ENCODE results near the gene SRGAP2C.
"Not testable (repeated sequence)": the region's sequence is repeated elsewhere in the genome, so short reads cannot be mapped to it uniquely, and the experiment has no call there.

The SRGAP2C gene

DNA sequence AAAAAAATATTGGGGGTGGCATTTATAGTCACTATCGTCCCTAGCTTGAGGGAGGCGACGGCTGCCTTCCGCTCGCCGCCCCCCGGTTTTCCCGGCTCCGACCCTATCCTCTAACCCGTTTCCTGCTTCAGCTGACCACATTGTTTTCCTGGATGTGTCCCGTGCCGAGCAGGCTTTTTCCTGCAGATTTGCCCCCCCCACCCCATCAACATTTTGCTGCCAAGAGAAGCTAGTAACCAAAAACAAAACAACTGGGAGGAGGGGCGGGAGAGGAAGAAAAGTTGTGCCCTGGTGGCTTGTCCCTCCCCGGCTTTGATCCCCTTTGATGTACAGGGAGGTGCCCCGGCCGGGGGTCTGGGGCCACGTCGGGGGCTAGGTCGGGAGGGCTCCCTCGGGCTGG, 1.4 kb downstream of the SRGAP2C start:
- DNase-seq (ENCODE audit: low spot score): not testable (repeated sequence)

DNA sequence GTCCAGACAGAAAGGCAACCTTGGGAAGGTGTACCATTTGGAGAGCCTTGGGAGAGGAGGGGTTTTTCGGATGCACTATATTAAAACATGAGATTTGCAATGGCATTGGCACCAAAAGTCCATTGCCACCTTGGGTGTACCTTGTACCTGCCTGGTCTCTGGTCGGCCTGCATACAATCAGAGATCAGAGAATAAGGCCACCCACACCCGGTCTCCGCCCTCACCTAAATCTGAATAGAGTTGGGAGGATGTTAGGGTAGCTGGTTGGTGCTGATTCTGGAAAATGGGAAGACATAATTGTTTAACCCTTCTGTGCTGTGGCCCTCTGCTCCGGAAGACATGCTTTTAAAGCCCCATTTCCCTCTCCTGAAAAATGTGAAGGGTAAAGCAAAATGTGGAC, 3.1 kb downstream of the SRGAP2C start:
- DNase-seq (ENCODE audit: low spot score): not testable (repeated sequence)

DNA sequence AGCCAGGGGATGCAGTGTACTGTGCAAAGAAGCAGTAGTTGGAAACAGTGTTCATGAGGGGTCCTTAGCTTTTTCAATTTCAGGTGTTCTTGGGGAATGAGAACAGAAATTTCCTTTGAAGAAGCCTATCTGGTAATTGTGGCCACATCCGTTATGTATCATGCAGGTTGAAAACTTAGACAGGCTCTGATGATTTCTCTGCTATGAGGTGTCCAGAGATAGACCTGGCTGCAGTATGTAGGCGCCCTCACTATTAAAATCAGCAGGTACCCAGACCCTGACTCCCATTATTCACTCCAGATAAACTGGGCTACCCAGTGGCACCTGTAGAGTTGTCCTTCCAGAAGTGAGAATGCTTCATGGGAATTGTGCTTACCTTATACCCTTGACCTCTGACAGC, 7.7 kb downstream of the SRGAP2C start:
- not testable (repeated sequence) for DNase-seq (ENCODE audit: low spot score)

DNA sequence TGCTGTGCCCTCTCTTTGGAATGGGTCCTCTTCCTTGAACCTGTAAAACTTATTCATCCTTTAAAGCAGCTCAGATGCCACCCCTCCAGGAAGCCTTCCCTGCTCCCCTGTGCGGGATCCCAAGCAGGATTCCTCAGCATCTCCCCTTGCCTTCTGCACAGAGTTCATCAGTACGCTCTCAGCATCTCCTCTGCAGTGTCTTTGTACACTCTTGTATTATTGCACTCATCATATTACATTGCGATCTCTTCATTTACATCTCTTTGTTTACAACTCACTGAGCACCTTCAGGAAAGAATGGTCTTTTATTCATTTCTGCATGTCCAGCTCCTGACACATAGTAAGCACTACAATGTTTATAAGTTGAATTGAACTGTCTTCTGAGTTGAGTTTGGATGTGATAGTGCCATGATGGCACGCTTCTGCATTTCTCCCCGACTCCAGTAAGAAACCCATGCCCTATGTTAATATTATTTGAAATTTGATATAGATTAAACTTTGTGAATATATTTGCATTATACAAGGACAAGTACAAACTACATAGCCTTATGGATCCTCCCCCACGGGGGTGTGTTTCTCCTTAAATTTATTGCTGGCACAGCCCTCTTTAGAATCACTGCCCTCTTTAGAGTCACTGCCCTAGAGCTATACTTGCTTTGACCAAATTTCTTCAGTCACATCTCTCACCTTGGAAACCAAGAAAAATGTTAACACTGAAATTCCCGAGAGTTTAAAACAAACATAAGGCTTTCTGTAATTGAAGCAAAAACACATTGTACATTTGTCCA, 12.5 kb downstream of the SRGAP2C start:
- not testable (repeated sequence) for DNase-seq (ENCODE audit: low spot score)

DNA sequence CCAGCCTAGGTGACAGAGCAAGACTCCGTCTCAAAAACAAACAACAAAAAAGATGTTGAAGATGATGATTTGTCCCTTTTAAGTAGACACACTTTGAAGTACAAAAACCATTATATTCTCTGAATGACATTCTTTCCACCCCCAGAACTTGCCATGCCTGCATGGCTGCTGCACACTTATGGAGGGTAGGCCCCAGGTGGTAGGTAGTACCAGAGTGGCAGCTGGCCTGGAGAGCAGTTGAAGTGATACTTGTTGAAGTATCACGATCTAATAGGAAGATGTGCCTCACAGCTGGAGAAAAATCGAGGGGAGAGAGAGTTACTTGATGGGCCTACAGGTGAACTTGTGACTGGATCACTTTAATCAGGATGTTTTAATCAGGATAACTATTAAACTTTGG, 15.0 kb downstream of the SRGAP2C start:
- DNase-seq (ENCODE audit: low spot score): not testable (repeated sequence)

DNA sequence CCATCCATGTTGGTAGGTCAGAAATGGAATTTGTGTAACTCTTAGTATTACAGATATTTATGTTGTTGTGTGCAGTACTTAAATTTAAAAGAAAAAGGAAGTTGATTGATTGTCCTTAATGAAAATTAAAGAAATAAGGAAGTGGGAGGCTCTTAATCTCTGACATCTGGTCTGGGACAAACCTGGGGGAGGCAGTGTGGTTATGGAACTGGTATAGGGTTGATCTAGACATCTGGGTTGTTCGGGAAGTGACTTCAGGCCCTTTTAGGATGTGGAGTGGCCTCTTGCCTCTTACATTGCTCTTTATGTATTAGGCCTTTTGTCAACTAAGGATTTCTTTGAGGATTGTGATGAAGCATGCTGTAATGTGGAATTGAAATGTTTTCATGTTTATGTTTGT, 15.5 kb downstream of the SRGAP2C start:
- not testable (repeated sequence) for DNase-seq (ENCODE audit: low spot score)

DNA sequence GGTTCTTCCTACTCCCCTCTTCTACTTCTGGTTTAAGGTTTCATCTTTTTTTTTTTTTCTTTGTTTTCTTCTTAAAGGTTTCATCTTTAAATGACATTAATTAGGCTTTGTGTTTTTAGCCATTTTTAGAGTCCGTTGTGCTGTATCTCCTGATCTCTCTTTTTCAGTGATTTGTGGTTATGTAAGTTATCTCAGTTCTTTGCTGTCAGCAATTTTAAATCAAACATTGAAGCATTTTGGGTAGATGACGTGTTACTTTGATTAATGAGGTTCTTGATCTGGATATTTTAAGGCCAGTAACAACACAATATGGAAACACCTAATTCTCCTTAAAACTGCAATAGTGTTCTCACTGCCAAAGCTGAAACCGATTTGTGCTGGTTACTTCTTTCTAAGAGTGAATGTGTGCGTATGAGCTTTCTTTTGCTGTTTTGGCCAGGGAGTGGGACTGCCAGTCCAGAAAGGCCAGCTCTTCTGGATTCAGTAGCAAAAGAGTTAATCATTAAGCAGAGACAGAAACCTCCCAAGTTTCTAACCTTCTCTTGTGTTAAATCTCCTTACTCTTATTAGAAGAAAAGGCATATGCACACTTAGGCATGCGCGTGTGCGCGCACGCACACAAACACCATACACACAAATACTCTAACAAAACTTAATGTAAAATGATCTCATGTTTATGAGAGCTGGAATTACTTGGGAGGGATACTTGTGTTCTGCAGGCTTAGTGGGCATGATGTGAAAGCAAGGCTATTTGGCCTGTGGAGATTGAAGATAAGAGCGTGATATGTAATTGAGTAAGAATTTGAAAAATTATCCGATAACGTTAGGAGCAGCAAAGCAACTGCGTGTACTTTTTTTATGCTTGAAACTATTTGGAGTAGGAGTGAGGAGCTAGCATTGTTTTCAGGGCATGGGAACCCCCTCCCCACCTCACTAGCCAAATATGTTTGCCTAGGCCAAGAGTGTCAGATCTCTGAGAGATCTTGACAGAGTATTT, 16.5 kb downstream of the SRGAP2C start:
- DNase-seq (ENCODE audit: low spot score): not testable (repeated sequence)

GRCh38 chr1:121202986-121203385, 18.2 kb downstream of the SRGAP2C start:
- not testable (repeated sequence) for DNase-seq (ENCODE audit: low spot score)

- DNase-seq (ENCODE audit: low spot score): not testable (repeated sequence)
Observed at GRCh38 chr1:121205786-121206711, 21.3 kb downstream of the SRGAP2C start.

GRCh38 chr1:121207328-121207727, 22.6 kb downstream of the SRGAP2C start:
- not testable (repeated sequence) for DNase-seq (ENCODE audit: low spot score)

GRCh38 chr1:121208375-121208774, 23.6 kb downstream of the SRGAP2C start:
- not testable (repeated sequence) for DNase-seq (ENCODE audit: low spot score)

GRCh38 chr1:121210778-121211177, 26.0 kb downstream of the SRGAP2C start:
- not testable (repeated sequence) for DNase-seq (ENCODE audit: low spot score)

- not testable (repeated sequence) for DNase-seq (ENCODE audit: low spot score)
Observed at GRCh38 chr1:121213491-121213890, 28.7 kb downstream of the SRGAP2C start.

DNA sequence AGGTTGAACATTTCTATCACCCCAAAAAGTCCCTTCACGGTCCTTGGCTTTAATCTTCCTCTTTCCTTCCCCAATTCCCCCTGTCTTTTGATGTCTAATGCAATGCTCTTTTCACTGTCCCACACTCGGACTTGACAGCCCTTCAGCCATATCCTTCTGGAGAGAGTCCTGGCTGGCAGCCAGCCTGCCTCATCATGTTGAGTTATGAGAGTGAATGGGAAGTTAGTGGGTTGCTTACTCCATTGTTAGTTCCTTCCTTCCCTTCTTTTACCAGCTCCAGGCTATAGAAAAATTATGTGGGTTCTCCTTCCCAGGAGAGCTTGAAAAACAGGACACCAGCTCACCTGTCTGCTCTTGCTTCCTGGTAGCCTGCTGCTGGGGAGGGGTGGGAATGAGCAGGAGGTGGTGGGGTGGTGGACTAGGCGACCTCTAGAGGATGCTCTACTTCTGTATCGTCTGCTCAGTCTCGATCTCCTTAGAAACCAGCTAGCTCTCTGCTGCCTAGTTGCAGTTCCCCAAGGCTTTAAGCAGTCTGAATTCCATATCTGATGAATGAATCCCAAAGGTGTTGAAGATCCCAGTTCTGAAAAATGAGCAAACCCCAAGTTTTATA, 29.9 kb downstream of the SRGAP2C start:
- DNase-seq (ENCODE audit: low spot score): not testable (repeated sequence)

DNA sequence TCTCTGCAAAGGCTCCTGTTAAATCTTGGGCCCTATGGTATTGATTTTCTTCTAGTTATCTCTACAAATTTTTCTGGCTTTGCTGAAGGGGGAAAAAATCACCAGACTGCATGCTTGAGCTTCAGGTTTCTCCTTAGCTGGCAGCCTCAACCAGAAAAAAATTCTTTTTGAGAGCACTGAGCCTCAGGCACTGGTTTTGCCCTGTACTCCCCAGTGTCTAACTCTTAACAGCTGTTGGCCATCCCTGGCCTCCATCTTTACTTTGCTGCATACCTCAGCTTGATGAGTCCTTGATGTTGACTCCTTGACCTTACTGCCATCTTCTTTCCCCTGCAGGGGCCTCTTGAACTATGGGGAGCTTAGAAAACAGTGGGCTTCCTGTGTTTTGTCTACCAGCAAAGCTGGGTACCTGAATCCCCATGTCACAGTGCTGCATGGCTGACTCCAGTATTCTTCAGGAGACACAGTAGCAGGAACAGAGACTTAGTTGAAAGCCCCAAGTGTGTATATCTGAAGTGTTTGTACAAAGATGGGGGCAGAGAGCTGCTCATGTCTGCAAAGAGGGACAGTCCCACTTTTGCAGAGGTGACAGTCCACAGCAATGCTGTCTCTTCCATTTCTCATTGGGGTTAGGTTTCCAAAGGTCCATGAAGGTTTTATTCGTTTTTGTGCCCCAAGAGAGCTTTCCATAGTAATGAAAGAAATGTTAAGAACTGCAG, 31.1 kb downstream of the SRGAP2C start:
- not testable (repeated sequence) for DNase-seq (ENCODE audit: low spot score)

- not testable (repeated sequence) for DNase-seq (ENCODE audit: low spot score)
Observed at GRCh38 chr1:121216676-121217075, 31.9 kb downstream of the SRGAP2C start.

DNA sequence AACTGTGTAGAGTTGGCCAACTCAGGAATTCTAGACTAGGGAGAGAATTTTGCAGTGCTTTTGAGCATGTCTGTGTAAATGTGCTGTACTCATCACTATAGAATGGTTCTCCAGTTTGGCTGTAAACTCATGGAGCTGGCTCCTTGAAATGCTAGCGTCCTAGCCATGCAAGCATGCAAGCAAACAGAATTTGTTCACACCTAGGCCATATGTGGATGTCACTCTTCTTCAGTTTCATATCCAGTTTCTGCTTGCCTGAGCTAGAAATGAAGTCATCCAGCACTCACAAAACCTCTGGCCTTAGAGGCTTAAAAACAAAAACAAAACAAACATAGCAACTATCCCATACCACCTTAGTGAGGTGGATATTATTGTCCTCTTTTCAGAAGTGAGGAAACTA, 37.0 kb downstream of the SRGAP2C start:
- DNase-seq (ENCODE audit: low spot score): not testable (repeated sequence)

DNA sequence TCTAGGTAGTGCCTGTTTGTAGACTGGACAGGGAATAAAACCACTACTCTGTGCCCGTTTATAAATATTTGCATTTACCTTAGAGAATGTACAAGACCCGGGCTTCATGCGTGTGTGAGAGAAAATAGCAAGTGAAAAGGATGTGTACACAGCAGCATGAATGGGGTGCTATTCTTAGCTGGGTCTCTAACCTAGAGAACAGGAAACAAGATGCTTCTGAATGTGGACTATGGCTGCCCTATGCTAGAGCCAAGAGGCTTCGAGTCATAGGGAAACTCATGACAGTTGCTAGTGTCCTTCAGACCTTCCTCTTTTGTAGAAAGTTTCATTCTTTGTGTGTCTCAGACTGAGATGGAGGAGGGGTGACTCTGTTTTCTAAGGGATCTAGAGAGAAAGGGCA, 39.9 kb downstream of the SRGAP2C start:
- not testable (repeated sequence) for DNase-seq (ENCODE audit: low spot score)

DNA sequence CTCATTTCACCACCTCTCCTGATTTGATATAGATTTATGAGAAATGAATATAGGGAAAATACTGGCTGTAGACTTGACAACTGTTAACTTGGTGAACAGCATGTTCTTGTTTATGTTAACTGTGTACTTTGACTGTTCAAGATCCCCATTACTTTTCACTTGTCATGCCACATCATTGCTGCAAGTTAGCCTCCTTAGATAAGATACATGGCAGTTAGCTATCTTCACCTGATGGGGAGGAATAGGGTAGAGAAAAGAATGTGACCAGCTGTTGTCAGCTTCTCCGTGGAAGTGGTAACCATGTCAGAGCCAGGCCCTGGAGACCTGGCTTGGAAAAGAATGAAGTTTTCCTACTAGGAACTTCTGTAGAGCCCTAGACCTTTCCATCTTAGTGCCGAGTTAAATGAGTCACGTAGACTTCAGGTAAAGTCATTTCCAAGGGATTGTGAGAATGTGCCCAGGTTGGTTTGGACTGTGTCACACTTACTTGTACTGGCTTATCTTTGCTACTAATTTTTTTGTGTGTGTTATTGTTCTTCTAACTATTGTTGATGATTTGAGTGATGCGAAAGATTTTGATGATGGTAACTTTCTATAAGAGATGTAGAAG, 41.6 kb downstream of the SRGAP2C start:
- DNase-seq (ENCODE audit: low spot score): not testable (repeated sequence)

DNA sequence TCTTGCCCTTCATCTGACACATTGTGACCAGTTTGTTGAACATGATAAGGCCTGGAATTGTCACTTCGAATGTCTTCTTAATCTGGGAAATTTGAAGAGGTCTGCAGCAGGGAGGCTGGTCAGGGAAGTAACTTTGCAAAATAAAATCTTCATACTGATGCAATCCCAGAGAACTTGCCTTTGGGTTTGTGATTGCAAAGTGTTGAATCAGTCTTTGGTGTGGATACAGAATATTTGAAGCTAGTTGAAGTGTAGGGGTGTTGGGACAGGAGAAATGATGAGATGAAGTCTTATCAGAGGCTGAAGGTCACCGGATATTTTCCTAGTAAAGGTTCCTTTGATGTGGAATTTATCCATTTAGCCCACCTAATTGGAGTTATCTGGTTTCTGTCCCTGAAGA, 42.1 kb downstream of the SRGAP2C start:
- not testable (repeated sequence) for DNase-seq (ENCODE audit: low spot score)

Data from Ammon's horn (tissue), 1 donor.